Activated T-helper 1 cell treated with anti-CD3 and anti-CD28 coated beads, Interleukin-12 subunit alpha, Interleukin-12 subunit beta, Interleukin-2, Interleukin-4 antibody, amounts not matched to agents 30 ng/mL and 10 ng/mL and 1 ng/mL, durations not matched to agents 14 hours and 24 hours and 36 hours (primary cell): Measurements from ENCODE around the gene ICOSLG. TPM values are rescaled to one million over a fixed set of nuclear protein-coding genes. Genes with fewer than 3 reads are reported as not detected.
"Not testable (repeated sequence)": the region's sequence is repeated elsewhere in the genome, so short reads cannot be mapped to it uniquely, and the experiment has no call there.

Source experiments
- DNase-seq: peaks from one replicate; pipeline ENCODE4 v3.0.0; 2021; ENCODE audit warnings: low spot score
- H3K27ac Mint-ChIP-seq: one replicate; pipeline ENCODE4 v1.8.0; 2021; ENCODE audit warnings: mild to moderate bottlenecking, mixed read lengths
- H3K27me3 Mint-ChIP-seq: one replicate; pipeline ENCODE4 v1.8.0; 2022; ENCODE audit warnings: mild to moderate bottlenecking, moderate library complexity, mixed read lengths; ENCODE audit not compliant: insufficient read depth
- H3K36me3 Mint-ChIP-seq: one replicate; pipeline ENCODE4 v1.8.0; 2021; ENCODE audit warnings: low read depth, mixed read lengths
- H3K4me1 Mint-ChIP-seq: one replicate; pipeline ENCODE4 v1.8.0; 2021; ENCODE audit warnings: low read depth, mixed read lengths
- H3K4me3 Mint-ChIP-seq: one replicate; pipeline ENCODE4 v1.8.0; 2021; ENCODE audit warnings: mild to moderate bottlenecking, moderate library complexity, mixed read lengths
- H3K9me3 Mint-ChIP-seq: one replicate; pipeline ENCODE4 v1.8.0; 2021; ENCODE audit warnings: mixed read lengths
- intact Hi-C: fragments of 100-400 bp; cut with micrococcal nuclease; formaldehyde crosslinking; loops from one replicate; pipeline ENCODE4 v1.15.1; 2024
- total RNA-seq: library from RNA; stranded (reverse); gene quantifications from 2 replicates; pipeline ENCODE4 v1.2.3, GENCODE V29; 2022

ICOSLG gene
- total RNA-seq, 1 donor from 2014 or later = 7.2 TPM

DNA sequence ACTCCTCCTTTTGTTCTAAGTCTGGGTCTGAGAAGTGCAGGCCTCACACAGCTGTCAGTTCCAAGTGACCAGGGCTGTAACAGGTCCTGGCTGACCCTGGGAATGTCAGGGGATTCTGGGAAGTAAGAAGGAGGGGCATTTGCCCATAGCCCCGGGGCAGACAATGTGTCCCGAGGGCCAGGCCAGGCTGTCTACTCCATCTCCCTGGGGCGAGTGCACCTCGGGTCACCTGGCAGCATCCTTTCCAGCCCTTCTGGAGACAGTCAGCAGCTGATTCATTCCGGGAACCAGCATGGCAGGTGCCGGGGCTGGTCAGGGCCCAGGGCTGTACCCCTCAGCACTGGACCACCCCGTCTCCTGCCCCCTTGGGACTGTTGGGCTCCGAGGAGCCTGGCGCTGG lies 13.1 kb downstream of the ICOSLG start:
- H3K36me3 Mint-ChIP-seq, H3K9me3 Mint-ChIP-seq, intact Hi-C loops, H3K27ac Mint-ChIP-seq, H3K4me1 Mint-ChIP-seq, H3K4me3 Mint-ChIP-seq, DNase-seq, H3K27me3 Mint-ChIP-seq: not testable (repeated sequence)

DNA sequence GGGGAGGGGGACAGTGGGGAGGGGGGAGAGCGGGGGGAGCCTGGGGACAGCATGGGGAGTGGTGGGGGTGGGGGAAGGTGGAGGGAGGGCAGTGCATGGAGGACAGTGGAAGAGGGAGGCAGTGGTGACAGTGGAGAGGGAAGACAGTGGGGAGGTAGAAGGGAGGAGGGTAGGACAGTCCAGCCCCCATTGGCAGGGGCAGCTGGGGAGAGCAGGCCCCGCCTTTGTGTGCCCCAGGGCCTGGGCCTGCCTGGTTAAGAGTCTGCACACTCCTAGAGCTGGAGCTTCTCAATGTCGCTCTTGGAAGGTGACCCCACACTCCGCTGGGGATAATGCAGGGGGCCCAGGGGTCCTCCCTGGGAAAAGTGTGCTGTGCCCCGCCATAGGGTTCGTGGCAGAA lies 15.1 kb downstream of the ICOSLG start:
- H3K27me3 Mint-ChIP-seq, H3K9me3 Mint-ChIP-seq, H3K4me3 Mint-ChIP-seq, H3K36me3 Mint-ChIP-seq, DNase-seq, H3K27ac Mint-ChIP-seq, intact Hi-C loops, H3K4me1 Mint-ChIP-seq: not testable (repeated sequence)

DNA sequence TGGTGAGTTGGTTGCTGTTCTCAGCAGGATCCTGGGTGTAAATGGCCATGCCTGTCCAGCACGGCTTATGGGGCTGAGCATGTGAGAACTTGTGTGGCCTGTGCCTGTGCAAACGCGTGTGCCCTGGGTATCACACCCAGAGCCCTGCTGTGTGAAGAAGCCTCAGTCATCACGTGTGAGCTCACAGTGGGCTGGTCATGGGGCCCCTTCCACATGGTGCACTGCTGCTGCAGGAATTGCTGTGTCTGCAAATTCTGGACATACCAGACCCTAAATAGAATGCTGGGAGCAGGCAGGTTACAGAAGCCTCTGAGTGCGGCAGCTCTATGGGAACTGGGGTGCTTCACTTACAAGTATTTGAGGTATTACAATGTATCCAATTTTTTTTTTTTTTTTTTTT lies 17.4 kb downstream of the ICOSLG start:
- H3K9me3 Mint-ChIP-seq, H3K36me3 Mint-ChIP-seq, H3K4me3 Mint-ChIP-seq, intact Hi-C loops, DNase-seq, H3K4me1 Mint-ChIP-seq, H3K27me3 Mint-ChIP-seq, H3K27ac Mint-ChIP-seq: not testable (repeated sequence)

DNA sequence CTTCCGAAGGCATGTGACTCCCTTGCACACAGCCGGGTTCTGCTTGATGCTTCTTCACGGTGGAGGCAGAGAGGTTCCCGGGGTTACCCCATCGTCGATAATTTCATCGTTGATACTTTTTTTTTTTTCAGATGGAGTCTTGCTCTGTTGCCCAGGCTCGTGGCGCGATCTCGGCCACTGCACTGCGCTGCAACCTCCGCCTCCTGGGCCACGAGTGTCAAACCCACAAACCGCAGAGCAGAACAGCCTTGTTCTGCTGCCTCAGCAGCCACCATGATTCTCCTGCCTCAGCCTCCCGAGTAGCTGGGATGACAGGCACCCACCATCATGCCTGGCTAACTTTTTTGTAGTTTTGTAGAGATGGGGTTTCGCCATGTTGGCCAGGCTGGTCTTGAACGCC lies 20.1 kb downstream of the ICOSLG start:
- DNase-seq, H3K4me3 Mint-ChIP-seq, H3K9me3 Mint-ChIP-seq, intact Hi-C loops, H3K27me3 Mint-ChIP-seq, H3K36me3 Mint-ChIP-seq, H3K4me1 Mint-ChIP-seq, H3K27ac Mint-ChIP-seq: not testable (repeated sequence)

DNA sequence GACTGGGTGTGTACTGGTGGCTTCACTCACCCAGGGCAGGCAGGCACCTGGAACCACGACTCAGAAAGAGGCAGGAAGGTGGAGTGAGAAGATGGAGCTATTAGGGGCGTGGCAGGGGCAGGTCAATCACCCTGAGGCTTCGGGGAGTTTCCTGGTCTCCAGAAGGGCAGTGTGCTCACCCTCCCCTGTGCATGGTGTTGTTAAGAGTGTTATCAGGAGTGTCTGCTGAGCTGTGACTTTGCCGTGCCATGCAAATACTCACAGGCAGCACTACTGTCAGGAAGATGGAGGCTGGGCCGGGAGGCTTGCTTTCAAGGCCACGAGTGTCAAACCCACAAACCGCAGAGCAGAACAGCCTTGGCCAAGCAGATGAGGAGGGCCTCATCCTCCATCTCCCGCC lies 22.3 kb downstream of the ICOSLG start:
- H3K4me1 Mint-ChIP-seq, H3K27me3 Mint-ChIP-seq, H3K4me3 Mint-ChIP-seq, H3K9me3 Mint-ChIP-seq, DNase-seq, intact Hi-C loops, H3K27ac Mint-ChIP-seq, H3K36me3 Mint-ChIP-seq: not testable (repeated sequence)

DNA sequence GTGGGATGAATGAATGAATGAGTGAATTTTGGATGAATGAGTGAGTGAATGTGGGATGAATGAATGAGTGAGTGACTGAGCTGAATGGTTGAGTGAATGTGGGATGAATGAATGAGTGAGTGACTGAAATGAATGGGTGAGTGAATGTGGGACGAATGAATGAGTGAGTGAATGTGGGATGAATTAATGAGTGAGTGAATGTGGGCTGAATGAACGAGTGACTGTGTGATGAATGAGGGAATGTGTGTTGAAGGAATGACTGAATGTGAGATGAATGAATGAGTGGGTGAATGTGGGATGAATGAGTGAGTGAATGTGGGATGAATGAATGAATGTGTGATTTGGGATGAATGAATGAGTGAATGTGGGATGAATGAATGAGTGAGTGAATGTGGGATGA lies 28.8 kb downstream of the ICOSLG start:
- DNase-seq, intact Hi-C loops, H3K4me3 Mint-ChIP-seq, H3K27ac Mint-ChIP-seq, H3K27me3 Mint-ChIP-seq, H3K36me3 Mint-ChIP-seq, H3K9me3 Mint-ChIP-seq, H3K4me1 Mint-ChIP-seq: not testable (repeated sequence)

DNA sequence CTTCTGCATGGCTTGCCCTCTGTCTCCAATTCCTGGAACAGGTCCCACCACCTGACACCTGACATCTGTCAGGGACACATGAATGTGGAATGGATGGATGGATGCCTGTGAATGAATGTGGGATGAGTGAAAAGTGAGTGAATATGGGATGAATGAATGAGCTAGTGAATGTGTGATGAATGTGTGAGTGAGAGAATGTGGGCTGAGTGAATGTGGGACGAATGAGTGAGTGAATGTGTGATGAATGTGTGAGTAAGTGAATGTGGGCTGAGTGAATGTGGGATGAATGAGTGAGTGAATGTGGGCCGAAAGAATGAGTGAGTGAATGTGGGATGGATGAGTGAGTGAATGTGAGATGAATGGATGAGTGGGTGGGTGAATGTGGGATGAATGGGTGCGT lies 29.2 kb downstream of the ICOSLG start:
- intact Hi-C loops, H3K27ac Mint-ChIP-seq, H3K27me3 Mint-ChIP-seq, DNase-seq, H3K4me1 Mint-ChIP-seq, H3K36me3 Mint-ChIP-seq, H3K4me3 Mint-ChIP-seq, H3K9me3 Mint-ChIP-seq: not testable (repeated sequence)

DNA sequence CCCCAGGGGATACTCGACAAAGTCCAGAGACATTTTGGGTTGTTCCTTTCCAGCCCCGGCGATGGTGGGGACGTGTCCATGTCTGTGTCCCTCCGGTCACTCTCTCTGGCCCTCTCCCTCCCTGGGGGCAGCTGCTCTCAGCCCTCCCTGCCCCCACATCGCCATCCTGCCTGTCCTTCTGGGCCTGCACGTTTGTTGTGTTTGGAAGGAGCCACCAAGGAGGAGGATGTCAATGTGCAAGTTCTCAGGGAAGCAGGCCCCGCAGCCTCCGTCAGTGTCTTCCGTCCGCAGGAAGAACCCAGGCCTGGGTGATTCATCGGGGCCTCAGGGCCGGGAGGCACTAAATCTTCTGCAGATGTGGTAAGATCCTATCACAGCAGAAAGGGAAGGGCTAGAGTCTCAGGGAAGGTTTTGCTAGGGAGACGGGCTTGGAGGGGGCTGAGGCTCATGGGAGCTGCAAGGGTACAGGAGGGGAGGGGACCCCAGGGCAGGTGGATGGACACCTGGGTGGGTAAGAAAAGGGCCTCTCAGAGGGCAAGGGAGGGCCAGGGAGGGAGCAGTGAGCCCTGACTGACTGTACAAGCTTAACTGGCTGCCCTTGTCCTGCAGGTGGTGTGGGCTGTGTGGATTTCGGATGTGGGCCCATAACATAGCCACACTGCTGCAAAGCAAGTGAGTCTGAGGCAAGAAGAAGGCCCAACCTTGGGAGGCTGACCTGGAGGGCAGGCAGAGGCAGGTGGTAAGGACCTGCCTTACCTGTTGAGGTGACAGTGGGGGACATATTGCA lies 32.7 kb downstream of the ICOSLG start:
- H3K9me3 Mint-ChIP-seq, intact Hi-C loops, DNase-seq, H3K27ac Mint-ChIP-seq, H3K36me3 Mint-ChIP-seq, H3K4me3 Mint-ChIP-seq, H3K27me3 Mint-ChIP-seq, H3K4me1 Mint-ChIP-seq: not testable (repeated sequence)

DNA sequence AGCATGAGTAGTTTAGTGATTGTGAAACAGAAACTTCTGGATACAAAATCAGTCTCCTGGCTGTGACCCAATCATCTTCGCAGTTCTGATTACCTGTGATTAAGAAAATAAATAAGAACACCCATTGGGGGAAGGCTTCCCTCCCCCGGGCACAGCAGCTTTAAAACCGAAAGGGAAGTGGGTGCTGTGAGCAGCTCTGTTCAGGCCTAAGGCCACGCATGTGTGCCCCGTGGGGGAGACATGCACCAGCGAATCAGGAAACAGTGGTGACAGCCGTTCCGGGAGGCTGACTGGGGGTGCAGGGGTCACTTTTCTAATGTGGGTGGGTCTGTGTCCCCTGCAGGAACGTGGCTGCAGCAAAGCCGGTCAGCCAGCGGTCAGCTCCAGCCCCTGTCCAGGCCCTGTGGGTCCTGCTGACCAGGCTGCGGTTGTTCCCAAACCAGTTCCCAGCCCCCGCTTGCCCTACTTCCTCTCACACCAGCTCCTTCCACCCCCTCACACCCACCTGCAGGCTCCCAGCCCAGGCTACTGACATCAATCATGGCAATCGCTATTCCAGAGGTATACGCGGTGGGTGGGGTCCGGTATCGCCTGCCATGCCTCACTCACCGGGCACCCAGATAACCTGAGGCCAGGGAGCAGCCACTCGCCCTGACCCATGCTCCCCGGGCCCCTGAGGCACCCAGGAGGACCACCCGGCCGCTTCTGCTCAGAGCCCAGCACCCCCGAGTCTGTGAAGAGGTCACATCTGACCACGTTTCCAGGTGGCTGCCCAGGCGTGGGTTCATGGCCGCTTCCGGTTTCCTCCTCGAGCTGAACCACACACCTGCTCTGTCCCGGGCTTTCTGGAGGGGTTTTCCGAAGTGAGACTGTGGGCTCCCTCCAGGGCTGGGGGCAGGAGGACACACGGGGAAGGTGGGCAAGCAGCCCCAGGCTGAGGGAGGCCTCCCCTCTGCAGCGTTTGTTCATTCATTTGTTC lies 33.8 kb downstream of the ICOSLG start:
- H3K4me3 Mint-ChIP-seq, H3K27ac Mint-ChIP-seq, H3K36me3 Mint-ChIP-seq, H3K4me1 Mint-ChIP-seq, DNase-seq, H3K27me3 Mint-ChIP-seq, H3K9me3 Mint-ChIP-seq, intact Hi-C loops: not testable (repeated sequence)

DNA sequence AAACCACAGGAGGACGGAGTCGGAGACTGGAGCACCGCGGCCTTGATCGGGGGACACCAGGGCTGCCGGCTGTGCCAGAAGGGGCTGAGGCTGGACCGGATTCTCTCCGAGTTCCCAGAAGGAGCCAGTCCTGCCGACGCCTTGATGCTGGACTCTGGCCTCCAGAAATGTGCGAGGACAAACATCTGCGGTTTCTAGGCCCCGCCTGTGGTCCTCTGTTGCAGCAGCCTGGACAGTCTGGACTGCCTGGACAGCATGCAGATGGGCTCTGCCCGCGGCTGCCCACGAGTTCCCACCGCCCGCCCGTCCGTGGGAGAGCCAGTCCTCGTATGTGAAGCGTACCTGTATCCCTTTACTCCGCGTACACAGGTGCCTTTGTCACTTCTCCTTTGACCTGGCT lies 34.6 kb downstream of the ICOSLG start:
- H3K27me3 Mint-ChIP-seq, DNase-seq, H3K27ac Mint-ChIP-seq, intact Hi-C loops, H3K36me3 Mint-ChIP-seq, H3K4me1 Mint-ChIP-seq, H3K9me3 Mint-ChIP-seq, H3K4me3 Mint-ChIP-seq: not testable (repeated sequence)

DNA sequence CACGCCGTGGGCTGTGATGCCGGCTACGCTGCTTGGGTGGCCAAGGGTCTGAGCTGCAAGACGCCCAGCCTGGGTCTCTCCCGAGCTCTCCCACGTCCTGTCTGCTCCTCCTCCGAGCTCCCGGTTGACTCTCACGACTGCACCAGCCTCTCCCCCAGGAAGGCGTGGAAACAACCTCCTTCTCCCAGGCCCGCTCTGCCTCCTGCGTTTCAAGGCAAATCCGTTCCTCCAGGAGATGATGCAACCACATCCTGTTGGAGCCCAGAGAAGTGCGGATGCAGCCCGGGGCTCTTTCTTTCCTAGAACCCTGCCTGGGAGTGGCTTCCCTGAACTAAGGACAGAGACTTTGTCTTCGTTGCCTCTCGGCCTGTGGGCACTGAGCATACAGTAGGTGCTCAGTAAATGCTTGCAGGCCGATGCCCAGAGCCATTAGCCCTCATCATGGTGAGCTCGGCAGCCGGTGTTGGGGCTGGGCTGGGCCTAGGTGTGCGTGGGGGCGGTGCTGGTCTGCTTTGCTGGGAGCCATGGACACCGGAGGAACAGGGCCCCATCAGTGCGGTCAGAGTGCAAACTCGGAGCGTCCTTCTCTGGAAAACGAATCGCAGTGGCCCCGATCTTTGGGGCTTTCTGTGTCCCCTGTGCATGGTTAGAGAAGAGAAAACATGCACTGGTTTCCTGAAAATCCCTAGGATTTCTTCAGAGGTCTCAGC lies 38.0 kb downstream of the ICOSLG start:
- H3K9me3 Mint-ChIP-seq, H3K27me3 Mint-ChIP-seq, H3K4me1 Mint-ChIP-seq, DNase-seq, H3K36me3 Mint-ChIP-seq, H3K27ac Mint-ChIP-seq, intact Hi-C loops, H3K4me3 Mint-ChIP-seq: not testable (repeated sequence)

DNA sequence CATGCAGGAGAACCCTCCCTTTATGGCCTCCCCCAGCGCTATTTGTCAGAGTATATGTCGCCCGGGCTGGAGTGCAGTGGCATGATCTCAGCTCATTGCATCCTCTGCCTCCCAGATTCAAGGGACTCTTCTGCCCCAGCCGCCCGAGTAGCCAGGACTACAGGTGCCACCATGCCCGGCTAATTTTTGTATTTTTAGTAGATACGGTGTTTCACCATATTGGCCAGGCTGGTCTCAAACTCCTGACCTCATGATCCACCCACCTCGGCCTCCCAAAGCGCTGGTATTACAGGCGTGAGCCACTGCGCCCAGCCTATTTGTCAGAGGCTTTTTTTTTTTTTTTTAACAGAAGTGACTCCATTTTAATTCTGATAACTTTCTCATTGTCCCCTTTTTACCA lies 40.7 kb downstream of the ICOSLG start:
- H3K27ac Mint-ChIP-seq, DNase-seq, intact Hi-C loops, H3K27me3 Mint-ChIP-seq, H3K36me3 Mint-ChIP-seq, H3K9me3 Mint-ChIP-seq, H3K4me1 Mint-ChIP-seq, H3K4me3 Mint-ChIP-seq: not testable (repeated sequence)

DNA sequence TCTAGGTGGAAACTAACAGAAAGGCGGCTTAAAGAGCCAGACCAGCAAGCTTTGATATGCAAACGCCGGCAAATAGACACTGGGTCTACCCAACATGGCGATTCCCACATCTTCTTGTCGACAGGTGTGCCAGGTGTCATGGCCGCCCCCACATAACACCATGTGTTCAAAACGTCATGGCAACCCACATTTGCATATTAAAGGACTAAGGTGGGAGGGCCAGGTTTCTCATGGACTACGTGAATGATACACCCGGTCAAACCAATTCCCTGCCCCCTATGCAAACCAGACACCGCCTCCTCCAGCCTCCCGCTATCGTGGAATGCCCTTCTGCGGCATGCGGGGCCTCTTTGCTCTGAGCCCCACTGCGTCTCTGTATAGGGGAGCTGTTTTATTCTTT lies 41.3 kb downstream of the ICOSLG start:
- H3K9me3 Mint-ChIP-seq = no peaks in the 10 kb centered on the region
- no peak overlapping the region for H3K4me3 Mint-ChIP-seq
- intact Hi-C loops = no loop called here
- no peaks in the 10 kb centered on the region for H3K27me3 Mint-ChIP-seq
- no peak for DNase-seq
- H3K4me1 Mint-ChIP-seq = no peaks in the 10 kb centered on the region
- H3K27ac Mint-ChIP-seq = no peak overlapping the region
- no peaks in the 10 kb centered on the region for H3K36me3 Mint-ChIP-seq
